Retinal pigment epithelial cell (primary cell): Measurements from ENCODE around the gene GPI.
A peak's percentile ranks its signal among the peaks of the same experiment; 100 is the strongest.
"Not testable (repeated sequence)": the region's sequence is repeated elsewhere in the genome, so short reads cannot be mapped to it uniquely, and the experiment has no call there.

Experiments
- DNase-seq: peaks from one replicate; pipeline ENCODE4 v3.0.0-alpha.2; 2010; ENCODE audit warnings: low read depth
- H3K4me3 ChIP-seq: 2 replicates; pipeline ENCODE4 v1.5.1; 2011; ENCODE audit warnings: mild to moderate bottlenecking, low read length, control low read depth, moderate library complexity
- CTCF ChIP-seq: conservative IDR thresholded peaks from 2 replicates; pipeline ENCODE4 v1.5.1; 2011; ENCODE audit warnings: low read depth, low read length, control low read depth, inconsistent platforms

Gene GPI

GRCh38 chr19:34328982-34329381 lies 36.0 kb upstream of the GPI start:
- no peak for TF ChIP-seq CTCF
- no peak for DNase-seq
- H3K4me3 ChIP-seq = no peak overlapping the region

GRCh38 chr19:34330116-34330515 lies 34.9 kb upstream of the GPI start:
- DNase-seq = no peak
- TF ChIP-seq CTCF = no peak
- H3K4me3 ChIP-seq = no peak overlapping the region

- DNase-seq, H3K4me3 ChIP-seq: not testable (repeated sequence)
Measured at GRCh38 chr19:34330596-34330995, 34.4 kb upstream of the GPI start.

GRCh38 chr19:34331596-34331995 lies 33.4 kb upstream of the GPI start:
- not testable (repeated sequence) for DNase-seq, H3K4me3 ChIP-seq

- H3K4me3 ChIP-seq = no peak overlapping the region
- no peak for TF ChIP-seq CTCF
- no peak for DNase-seq
Measured at GRCh38 chr19:34332027-34332760, 32.8 kb upstream of the GPI start.

- no peak for DNase-seq
- TF ChIP-seq CTCF = no peak
- no peak overlapping the region for H3K4me3 ChIP-seq
Measured at GRCh38 chr19:34335914-34336313, 29.1 kb upstream of the GPI start.

- DNase-seq = no peak
- no peak overlapping the region for H3K4me3 ChIP-seq
- TF ChIP-seq CTCF = peak; percentile 54
Measured at GRCh38 chr19:34336781-34337271, 28.2 kb upstream of the GPI start.

- no peak overlapping the region for H3K4me3 ChIP-seq
- no peak for DNase-seq
- TF ChIP-seq CTCF = no peak
Measured at GRCh38 chr19:34337739-34338138, 27.3 kb upstream of the GPI start.
